Immature natural killer cell (primary cell): Measurements from ENCODE around the gene IKZF1. TPM values are rescaled to one million over a fixed set of nuclear protein-coding genes. Genes with fewer than 3 reads are reported as not detected.

ENCODE experiments used
- DNase-seq, 3 donors: peaks; one replicate each; pipeline ENCODE4 v3.0.0; 2022; ENCODE audit warnings: mixed read lengths in 1 of 3
- H3K27ac Mint-ChIP-seq, 6 donors: one replicate each; pipeline ENCODE4 v1.8.0; 2020; ENCODE audit warnings: mixed read lengths in 6 of 6, mild to moderate bottlenecking in 5 of 6, inconsistent platforms in 4 of 6, moderate library complexity in 3 of 6
- H3K27me3 Mint-ChIP-seq, 3 donors: one replicate each; pipeline ENCODE4 v1.8.0; 2020 to 2021; ENCODE audit warnings: low read depth in 3 of 3, mild to moderate bottlenecking in 3 of 3, mixed read lengths in 3 of 3, moderate library complexity in 3 of 3, inconsistent platforms in 1 of 3
- H3K36me3 Mint-ChIP-seq, 3 donors: one replicate each; pipeline ENCODE4 v1.8.0; 2020; ENCODE audit warnings: mixed read lengths in 3 of 3, inconsistent platforms in 2 of 3, mild to moderate bottlenecking in 2 of 3
- H3K4me1 Mint-ChIP-seq, 2 donors: one replicate each; pipeline ENCODE4 v1.8.0; 2020; ENCODE audit warnings: inconsistent platforms in 2 of 2, mild to moderate bottlenecking in 2 of 2, mixed read lengths in 2 of 2, moderate library complexity in 1 of 2
- H3K4me3 Mint-ChIP-seq, 5 donors: one replicate each; pipeline ENCODE4 v1.8.0; 2020; ENCODE audit warnings: mild to moderate bottlenecking in 5 of 5, mixed read lengths in 5 of 5, inconsistent platforms in 3 of 5, moderate library complexity in 3 of 5
- H3K9me3 Mint-ChIP-seq, 6 donors: one replicate each; pipeline ENCODE4 v1.8.0; 2020; ENCODE audit warnings: mild to moderate bottlenecking in 6 of 6, mixed read lengths in 6 of 6, inconsistent platforms in 4 of 6, moderate library complexity in 3 of 6
- polyA plus RNA-seq, 3 donors: library from polyadenylated mRNA; unstranded; fragments of 300-500 nt; fragmentation: Illumina TruSeq; gene quantifications; one replicate each; pipeline ENCODE4 v1.2.3, GENCODE V29; 2021

Gene IKZF1
- polyA plus RNA-seq, 3 donors from 2014 or later: 79.5 to 307 (median 91.3) TPM

DNA sequence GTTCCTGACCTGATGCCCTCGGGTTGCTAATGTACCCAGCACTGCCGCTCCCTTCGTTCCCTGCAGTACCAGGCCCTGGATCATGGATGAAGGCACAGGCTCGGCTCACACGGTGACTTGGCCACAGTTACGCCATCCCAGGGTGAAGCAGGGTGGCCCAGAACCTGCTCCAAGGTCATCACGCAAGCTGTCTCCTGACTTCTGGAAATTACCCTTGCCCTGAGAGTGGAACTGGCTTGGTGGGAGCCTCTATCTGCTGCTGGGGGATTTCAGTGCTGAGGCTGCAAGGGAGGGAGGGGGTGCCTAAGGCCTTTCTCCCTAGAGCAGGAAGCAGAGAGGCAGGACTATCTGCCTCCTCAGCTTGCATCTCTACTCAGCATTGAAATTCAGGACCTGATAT, 109.0 kb downstream of the IKZF1 start:
- H3K9me3 Mint-ChIP-seq: no peaks in the 10 kb centered on the region
- no peak for DNase-seq
- peaks cover 0 to 5% (median 3%) of the 10 kb centered on the region in 3 donors for H3K36me3 Mint-ChIP-seq
- H3K27me3 Mint-ChIP-seq: peaks cover 3 to 24% (median 11%) of the 10 kb centered on the region in 3 donors
- H3K27ac Mint-ChIP-seq: no peak overlapping the region
- H3K4me1 Mint-ChIP-seq: peaks cover 22 to 26% of the 10 kb centered on the region in 2 donors
- H3K4me3 Mint-ChIP-seq: no peak overlapping the region

- peaks cover 0 to 17% (median 6%) of the 10 kb centered on the region in 3 donors for H3K27me3 Mint-ChIP-seq
- peaks cover 0 to 5% (median 3%) of the 10 kb centered on the region in 3 donors for H3K36me3 Mint-ChIP-seq
- H3K4me3 Mint-ChIP-seq: no peak overlapping the region
- H3K9me3 Mint-ChIP-seq: no peaks in the 10 kb centered on the region
- no peak overlapping the region for H3K27ac Mint-ChIP-seq
- DNase-seq: no peak
- H3K4me1 Mint-ChIP-seq: peaks cover 3 to 11% of the 10 kb centered on the region in 2 donors
Measured at GRCh38 chr7:50415844-50416364, 111.4 kb downstream of the IKZF1 start.

GRCh38 chr7:50416527-50417182, 112.1 kb downstream of the IKZF1 start:
- H3K36me3 Mint-ChIP-seq: peaks cover 0 to 5% (median 3%) of the 10 kb centered on the region in 3 donors
- H3K27ac Mint-ChIP-seq: peak overlapping the region in 2 of 6 donors; percentile 27 to 55
- peaks cover 0 to 16% (median 6%) of the 10 kb centered on the region in 3 donors for H3K27me3 Mint-ChIP-seq
- H3K9me3 Mint-ChIP-seq: no peaks in the 10 kb centered on the region
- DNase-seq: no peak
- peaks cover 0 to 6% of the 10 kb centered on the region in 2 donors for H3K4me1 Mint-ChIP-seq
- H3K4me3 Mint-ChIP-seq: no peak overlapping the region

- H3K4me3 Mint-ChIP-seq: no peak overlapping the region
- H3K4me1 Mint-ChIP-seq: peaks cover 0 to 4% of the 10 kb centered on the region in 2 donors
- peak; percentile 59 to 70 (median 65) for DNase-seq
- H3K27me3 Mint-ChIP-seq: peaks cover 0 to 14% (median 3%) of the 10 kb centered on the region in 3 donors
- no peaks in the 10 kb centered on the region for H3K9me3 Mint-ChIP-seq
- no peak overlapping the region for H3K27ac Mint-ChIP-seq
- peaks cover 0 to 3% (median 0%) of the 10 kb centered on the region in 3 donors for H3K36me3 Mint-ChIP-seq
Measured at GRCh38 chr7:50418086-50418515, 113.6 kb downstream of the IKZF1 start.

- H3K4me3 Mint-ChIP-seq: no peak overlapping the region
- no peaks in the 10 kb centered on the region for H3K9me3 Mint-ChIP-seq
- DNase-seq: no peak
- no peak overlapping the region for H3K27ac Mint-ChIP-seq
- peaks cover 0 to 3% (median 0%) of the 10 kb centered on the region in 3 donors for H3K36me3 Mint-ChIP-seq
- H3K27me3 Mint-ChIP-seq: peaks cover 0 to 14% (median 3%) of the 10 kb centered on the region in 3 donors
- peaks cover 0 to 4% of the 10 kb centered on the region in 2 donors for H3K4me1 Mint-ChIP-seq
Measured at GRCh38 chr7:50418526-50419290, 114.2 kb downstream of the IKZF1 start.

- H3K27ac Mint-ChIP-seq: no peak overlapping the region
Measured at GRCh38 chr7:50421043-50421442, 116.5 kb downstream of the IKZF1 start.

GRCh38 chr7:50422858-50423257, 118.3 kb downstream of the IKZF1 start:
- Mint-ChIP-seq H3K4me1 (no peaks in the 10 kb centered on the region), H3K4me3 (no peak overlapping the region), H3K9me3 (no peaks in the 10 kb centered on the region), H3K27me3 (peaks cover 0 to 4% (median 0%) of the 10 kb centered on the region in 3 donors), H3K27ac (no peak overlapping the region), H3K36me3 (no peaks in the 10 kb centered on the region)
- no peak for DNase-seq

More at GRCh38 chr7:50421043-50421442, 116.5 kb downstream of the IKZF1 start:
- H3K9me3 Mint-ChIP-seq: no peaks in the 10 kb centered on the region
- no peaks in the 10 kb centered on the region for H3K36me3 Mint-ChIP-seq
- peaks cover 0 to 7% (median 3%) of the 10 kb centered on the region in 3 donors for H3K27me3 Mint-ChIP-seq
- peaks cover 0 to 4% of the 10 kb centered on the region in 2 donors for H3K4me1 Mint-ChIP-seq
- no peak overlapping the region for H3K4me3 Mint-ChIP-seq
- DNase-seq: no peak

GRCh38 chr7:50423860-50424259, 119.3 kb downstream of the IKZF1 start:
- H3K4me3 Mint-ChIP-seq: no peak overlapping the region
- H3K4me1 Mint-ChIP-seq: no peaks in the 10 kb centered on the region
- no peak for DNase-seq
- peaks cover 0 to 3% (median under 1%) of the 10 kb centered on the region in 3 donors for H3K27me3 Mint-ChIP-seq
- H3K36me3 Mint-ChIP-seq: no peaks in the 10 kb centered on the region
- H3K27ac Mint-ChIP-seq: no peak overlapping the region
- no peaks in the 10 kb centered on the region for H3K9me3 Mint-ChIP-seq

GRCh38 chr7:50425318-50425717, 120.8 kb downstream of the IKZF1 start:
- H3K27ac Mint-ChIP-seq: no peak overlapping the region
- H3K4me1 Mint-ChIP-seq: no peaks in the 10 kb centered on the region
- no peak overlapping the region for H3K4me3 Mint-ChIP-seq
- H3K9me3 Mint-ChIP-seq: no peaks in the 10 kb centered on the region
- peaks cover 0 to 3% (median 2%) of the 10 kb centered on the region in 3 donors for H3K27me3 Mint-ChIP-seq
- no peak for DNase-seq
- H3K36me3 Mint-ChIP-seq: no peaks in the 10 kb centered on the region

- no peak overlapping the region for H3K4me3 Mint-ChIP-seq
- H3K4me1 Mint-ChIP-seq: no peaks in the 10 kb centered on the region
- no peaks in the 10 kb centered on the region for H3K9me3 Mint-ChIP-seq
- peaks cover 0 to 3% (median 2%) of the 10 kb centered on the region in 3 donors for H3K27me3 Mint-ChIP-seq
- no peaks in the 10 kb centered on the region for H3K36me3 Mint-ChIP-seq
- H3K27ac Mint-ChIP-seq: peak overlapping the region in 1 of 6 donors; percentile 19
- no peak for DNase-seq
Measured at GRCh38 chr7:50426280-50427045, 121.9 kb downstream of the IKZF1 start.

GRCh38 chr7:50427518-50427917, 123.0 kb downstream of the IKZF1 start:
- Mint-ChIP-seq H3K27me3 (peaks cover 0 to 3% (median 2%) of the 10 kb centered on the region in 3 donors), H3K36me3 (no peaks in the 10 kb centered on the region), H3K9me3 (no peaks in the 10 kb centered on the region), H3K4me1 (no peaks in the 10 kb centered on the region), H3K4me3 (no peak overlapping the region), H3K27ac (no peak overlapping the region)
- DNase-seq: no peak

- H3K36me3 Mint-ChIP-seq: no peaks in the 10 kb centered on the region
- H3K9me3 Mint-ChIP-seq: no peaks in the 10 kb centered on the region
- H3K27me3 Mint-ChIP-seq: peaks cover 0 to 3% (median 2%) of the 10 kb centered on the region in 3 donors
- H3K27ac Mint-ChIP-seq: no peak overlapping the region
- H3K4me3 Mint-ChIP-seq: no peak overlapping the region
- no peaks in the 10 kb centered on the region for H3K4me1 Mint-ChIP-seq
- DNase-seq: no peak
Measured at GRCh38 chr7:50428911-50429310, 124.4 kb downstream of the IKZF1 start.

- Mint-ChIP-seq H3K9me3 (no peaks in the 10 kb centered on the region), H3K36me3 (peaks cover 0 to 4% (median 0%) of the 10 kb centered on the region in 3 donors), H3K27ac (no peak overlapping the region), H3K4me1 (no peaks in the 10 kb centered on the region), H3K4me3 (no peak overlapping the region), H3K27me3 (peaks cover 0 to 3% (median 2%) of the 10 kb centered on the region in 3 donors)
- DNase-seq: no peak
Measured at GRCh38 chr7:50431316-50431715, 126.8 kb downstream of the IKZF1 start.
